HepG2 (cell line): ENCODE data around the gene CHAF1A. TPM values are rescaled to one million over a fixed set of nuclear protein-coding genes. Genes with fewer than 3 reads are reported as not detected.

Source experiments
- ATAC-seq: fragments of 200-7000 bp; cut with Tn5 transposase; 3 replicates; pipeline ENCODE4 v1.9.1; 2020; ENCODE audit warnings: mild to moderate bottlenecking, moderate library complexity
- BruUV-seq: library from RNA; stranded (reverse); fragments of 400-500 nt; replicated peaks from 2 replicates; lab custom pipeline; 2021; lab: Mats Ljungman, UMichigan
- CTCF ChIA-PET: fragments of 300-600 bp; formaldehyde crosslinking; extraction: SDS; loops from one replicate; lab custom pipeline; 2021; ENCODE audit warnings: low total read pairs, inconsistent platforms, low intra/inter-chr PET ratio; lab: Yijun Ruan, JAX
- POLR2A ChIA-PET: fragments of 350-600 bp; sonication (Branson Sonifier 250); formaldehyde crosslinking; loops from one replicate; lab custom pipeline; 2020; ENCODE audit warnings: antibody characterized with exemption, inconsistent platforms; lab: Yijun Ruan, JAX
- DNase-seq: peaks from one replicate; pipeline ENCODE4 v3.0.0-alpha.2; 2015; ENCODE audit warnings: low spot score
- FAIRE-seq: peaks from 3 replicates; lab custom pipeline; 2011; peaks lifted over from hg19 to GRCh38; lab: Jason Lieb, UNC
- H2AFZ ChIP-seq: one replicate; pipeline ENCODE4 v1.6.1; 2011; ENCODE audit warnings: low read length, inconsistent platforms
- H3K27ac ChIP-seq: fragments of 300-600 bp; 3 replicates; pipeline ENCODE4 v1.8.0; 2011; ENCODE audit warnings: mixed run types, mild to moderate bottlenecking, mixed read lengths, low read length, inconsistent platforms; ENCODE audit not compliant: insufficient read depth; ENCODE audit errors: extremely low read length
- H3K27me3 ChIP-seq, 2 experiments: fragments of 200-600 bp in 1 of 2; 2 replicates in 1 of 2; 3 replicates in 1 of 2; pipeline versions ENCODE4 v1.6.0 to v1.8.0; 2011; ENCODE audit warnings: low read length in 2 of 2, mild to moderate bottlenecking in 2 of 2, moderate library complexity in 2 of 2, inconsistent platforms in 1 of 2; ENCODE audit not compliant: insufficient read depth in 2 of 2, control insufficient read depth in 1 of 2
- H3K36me3 ChIP-seq, 2 experiments: fragments of 200-600 bp in 1 of 2; replicated peaks in 1 of 2; 2 replicates in 1 of 2; 3 replicates in 1 of 2; pipeline versions ENCODE4 v1.5.1 to v1.8.0; 2011; ENCODE audit warnings: low read length in 2 of 2, inconsistent platforms in 1 of 2; ENCODE audit not compliant: insufficient read depth in 2 of 2, control insufficient read depth in 1 of 2
- H3K4me1 ChIP-seq: 2 replicates; pipeline ENCODE4 v1.5.1; 2012; ENCODE audit warnings: low read length, inconsistent platforms; ENCODE audit not compliant: insufficient read depth
- H3K4me2 ChIP-seq: 2 replicates; pipeline ENCODE4 v1.6.0; 2011; ENCODE audit warnings: low read depth, low read length, inconsistent platforms
- H3K4me3 ChIP-seq, 3 experiments: fragments of 200-600 bp in 1 of 3; sonication (generic), shearing (Covaris generic) in 1 of 3; replicated peaks in 1 of 3; 2 replicates each; pipeline ENCODE4 v1.5.1; 2011 to 2016; ENCODE audit warnings: low read length in 3 of 3, inconsistent platforms in 2 of 3, low read depth in 2 of 3, mild to moderate bottlenecking in 2 of 3, control low read depth in 1 of 3, mixed read lengths in 1 of 3; ENCODE audit not compliant: insufficient read depth in 1 of 3
- H3K79me2 ChIP-seq: one replicate; pipeline ENCODE4 v1.6.1; 2011; ENCODE audit warnings: low read length, inconsistent platforms; ENCODE audit not compliant: insufficient read depth
- H3K9ac ChIP-seq: 2 replicates; pipeline ENCODE4 v1.6.0; 2011; ENCODE audit warnings: mild to moderate bottlenecking, low read depth, low read length, inconsistent platforms; ENCODE audit not compliant: insufficient read depth
- H3K9me3 ChIP-seq: 2 replicates; pipeline ENCODE4 v1.5.1; 2012; ENCODE audit warnings: mild to moderate bottlenecking, low read length
- H4K20me1 ChIP-seq: 2 replicates; pipeline ENCODE4 v1.6.0; 2011; ENCODE audit warnings: inconsistent platforms, mild to moderate bottlenecking, low read length, moderate library complexity; ENCODE audit not compliant: insufficient read depth
- ARNT ChIP-seq: fragments of 450-650 bp; IDR thresholded peaks from 2 replicates; pipeline ENCODE4 v1.6.1; 2017
- ASH2L ChIP-seq: fragments of 300-600, 200-600 bp; sonication (generic); IDR thresholded peaks from 2 replicates; pipeline ENCODE4 v1.7.0; 2017; ENCODE audit warnings: low read depth, mild to moderate bottlenecking, moderate library complexity, mixed read lengths, low read length; ENCODE audit not compliant: insufficient read length
- CBX2 ChIP-seq, 2 experiments: fragments of 200-600 bp in 1 of 2; sonication (generic); formaldehyde crosslinking in 1 of 2; IDR thresholded peaks; 2 replicates each; pipeline versions ENCODE4 v1.7.0 to v1.8.1; 2018 to 2022; ENCODE audit warnings: low read depth in 2 of 2, low read length in 1 of 2, mild to moderate bottlenecking in 1 of 2, missing genetic modification reagents in 1 of 2
- CBX5 ChIP-seq: sonication (generic); formaldehyde crosslinking; IDR thresholded peaks from 2 replicates; pipeline ENCODE4 v1.4.0; 2020; ENCODE audit warnings: missing genetic modification reagents, borderline replicate concordance
- CREB3 ChIP-seq: sonication (generic); formaldehyde crosslinking; IDR thresholded peaks from 2 replicates; pipeline ENCODE4 v1.5.0; 2020; ENCODE audit warnings: missing genetic modification reagents
- EZH2 ChIP-seq: conservative IDR thresholded peaks from 2 replicates; pipeline ENCODE4 v1.6.1; 2012; ENCODE audit warnings: mild to moderate bottlenecking, low read depth, low read length, moderate library complexity
- FOSL1 ChIP-seq: sonication (generic); formaldehyde crosslinking; IDR thresholded peaks from 2 replicates; pipeline ENCODE4 v1.9.0; 2021; ENCODE audit warnings: missing genetic modification reagents, borderline replicate concordance
- IRX3 ChIP-seq: sonication (generic); formaldehyde crosslinking; IDR thresholded peaks from 2 replicates; pipeline ENCODE4 v1.8.1; 2023; ENCODE audit warnings: mild to moderate bottlenecking, low read depth, missing genetic modification reagents, borderline replicate concordance
- MAFF ChIP-seq: IDR thresholded peaks from 2 replicates; pipeline ENCODE4 v1.6.1; 2011; ENCODE audit warnings: low read depth, low read length, improper control_type of control experiment
- NFE2L2 ChIP-seq: fragments of 150-350 bp; IDR thresholded peaks from 2 replicates; pipeline ENCODE4 v1.6.1; 2014; ENCODE audit warnings: low read length
- NFYB ChIP-seq: sonication (generic); formaldehyde crosslinking; IDR thresholded peaks from 2 replicates; pipeline ENCODE4 v1.4.0; 2020; ENCODE audit warnings: missing genetic modification reagents
- NFYC ChIP-seq: IDR thresholded peaks from 2 replicates; pipeline ENCODE4 v1.6.1; 2016; ENCODE audit warnings: missing genetic modification reagents, missing compliant biosample characterization
- NR2C2 ChIP-seq: sonication (generic); formaldehyde crosslinking; IDR thresholded peaks from 2 replicates; pipeline ENCODE4 v1.4.0; 2020; ENCODE audit warnings: missing genetic modification reagents, mild to moderate bottlenecking, moderate library complexity, borderline replicate concordance
- RARG ChIP-seq: sonication (generic); formaldehyde crosslinking; IDR thresholded peaks from 2 replicates; pipeline ENCODE4 v1.4.0; 2020; ENCODE audit warnings: low read depth, mild to moderate bottlenecking, missing genetic modification reagents
- RORA ChIP-seq: sonication (generic); formaldehyde crosslinking; IDR thresholded peaks from 2 replicates; pipeline ENCODE4 v1.5.0; 2020; ENCODE audit warnings: mild to moderate bottlenecking, missing genetic modification reagents, moderate library complexity
- TARDBP ChIP-seq: sonication (generic); formaldehyde crosslinking; IDR thresholded peaks from 2 replicates; pipeline ENCODE4 v1.8.0; 2022; ENCODE audit warnings: mild to moderate bottlenecking, missing genetic modification reagents
- THYN1 ChIP-seq: sonication (generic); formaldehyde crosslinking; IDR thresholded peaks from 2 replicates; pipeline ENCODE4 v1.8.1; 2023; ENCODE audit warnings: low read depth, mild to moderate bottlenecking, moderate library complexity, missing genetic modification reagents, borderline replicate concordance
- ZBTB21 ChIP-seq: sonication (generic); formaldehyde crosslinking; IDR thresholded peaks from 2 replicates; pipeline ENCODE4 v1.4.0; 2020; ENCODE audit warnings: missing genetic modification reagents
- ZNF280D ChIP-seq: sonication (generic); formaldehyde crosslinking; IDR thresholded peaks from 2 replicates; pipeline ENCODE4 v1.5.1; 2020; ENCODE audit warnings: mild to moderate bottlenecking, missing genetic modification reagents
- ZNF670 ChIP-seq: sonication (generic); formaldehyde crosslinking; IDR thresholded peaks from 2 replicates; pipeline ENCODE4 v1.8.0; 2022; ENCODE audit warnings: mild to moderate bottlenecking, missing genetic modification reagents, borderline replicate concordance
- ZNF878 ChIP-seq: sonication (generic); formaldehyde crosslinking; IDR thresholded peaks from 2 replicates; pipeline ENCODE4 v1.8.1; 2023; ENCODE audit warnings: mild to moderate bottlenecking, missing genetic modification reagents, moderate library complexity
- WGBS: methylation state at CpG from one replicate; pipeline ENCODE4 v1.1.6; 2017; ENCODE audit warnings: low lambda C conversion rate; 5-methylcytosine and 5-hydroxymethylcytosine counted together
- in situ Hi-C: cut with HindIII; loops from 2 replicates; pipeline ENCODE4 v1.10.0; 2017; ENCODE audit warnings: low pct_unique_long_range_greater_than_20kb; ENCODE audit not compliant: extremely low pct_ligation_motif_present
- intact Hi-C: fragments of 100-400 bp; cut with micrococcal nuclease; formaldehyde crosslinking; loops from one replicate; pipeline ENCODE4 v1.10.0; 2022; ENCODE audit not compliant: unreplicated experiment
- polyA plus RNA-seq, 8 experiments: library from polyadenylated mRNA; depleted of rRNA in 3 of 8; stranded (reverse) in 7 of 8; unstranded in 1 of 8; fragments of >200 nt; fragmentation: Illumina TruSeq in 4 of 8; extraction: Trizol in 4 of 8; gene quantifications; 2 replicates each; pipeline versions ENCODE4 v1.2.1 to v1.2.3, GENCODE V29; 2011 to 2016; ENCODE audit warnings: low read depth in 4 of 8, missing spikeins in 1 of 8, mixed read lengths in 1 of 8; ENCODE audit not compliant: insufficient read depth in 1 of 8
- total RNA-seq, 5 experiments: library from RNA; depleted of rRNA; stranded (reverse); fragments of >200 nt; fragmentation: Illumina TruSeq; extraction: Trizol; gene quantifications; 2 replicates each; pipeline ENCODE4 v1.2.3, GENCODE V29; 2016; ENCODE audit warnings: low read depth in 1 of 5

The CHAF1A gene
- total and polyA plus RNA-seq, 2 of the 13 experiments (the other 11 are each of a cell fraction or from before 2014, with no cell fraction given): 11.0 to 34.8 TPM

DNA sequence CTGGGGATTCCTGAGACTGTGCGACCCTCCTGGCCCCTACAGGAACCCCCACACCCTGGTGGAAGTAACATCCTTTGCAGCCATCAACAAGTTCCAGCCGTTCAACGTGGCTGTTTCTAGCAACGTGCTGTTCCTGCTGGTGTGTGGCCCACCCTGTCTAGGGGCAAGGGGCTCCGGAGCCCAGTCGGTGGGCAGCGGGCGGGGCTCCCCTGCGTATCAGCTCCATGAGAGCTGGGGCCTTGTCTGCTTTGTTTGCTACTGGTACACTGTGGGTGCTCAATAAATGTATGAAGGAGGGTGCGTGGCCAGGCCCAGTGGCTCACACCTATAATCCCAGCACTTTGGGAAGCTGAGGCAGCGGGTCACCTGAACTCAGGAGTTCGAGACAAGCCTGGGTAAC, 48.2 kb upstream of the CHAF1A start (continued):
- no peak for TF ChIP-seq ZNF878 (CRISPR knock-in tag)

DNA sequence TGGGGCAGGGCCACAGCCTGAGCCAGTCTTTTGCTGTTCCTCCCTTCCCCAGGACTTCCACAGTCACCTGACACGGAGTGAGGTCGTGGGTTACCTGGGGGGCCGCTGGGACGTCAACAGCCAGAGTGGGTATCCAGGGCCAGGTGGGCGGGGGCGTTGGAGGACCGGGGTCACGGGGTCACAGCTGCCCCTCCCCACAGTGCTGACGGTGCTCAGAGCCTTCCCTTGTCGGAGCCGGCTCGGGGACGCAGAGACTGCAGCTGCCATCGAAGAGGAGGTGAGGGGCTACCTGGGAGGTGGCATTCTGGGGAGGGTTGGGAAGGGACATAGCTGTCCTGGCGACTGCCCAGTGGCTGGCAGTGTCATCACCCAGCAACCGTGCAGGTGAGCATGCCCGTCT, 47.5 kb upstream of the CHAF1A start:
- peaks cover 4 to 11% of the 10 kb centered on the region in 2 experiments; a peak in 3 of 5 replicates for H3K36me3 ChIP-seq
- H3K9me3 ChIP-seq: no peaks in the 10 kb centered on the region
- TF ChIP-seq ASH2L (no peak), ZBTB21 (CRISPR knock-in tag) (no peak), MAFF (no peak), EZH2 (no peak), RARG (CRISPR knock-in tag) (no peak), FOSL1 (CRISPR knock-in tag) (no peak), CBX5 (CRISPR knock-in tag) (no peak), CREB3 (CRISPR knock-in tag) (no peak), IRX3 (CRISPR knock-in tag) (no peak), TARDBP (CRISPR knock-in tag) (no peak), NFE2L2 (no peak), ZNF280D (no peak), RORA (CRISPR knock-in tag) (no peak), NR2C2 (no peak), ZNF670 (CRISPR knock-in tag) (no peak), CBX2 (IDR thresholded peaks at IDR 0.05; ENCODE audit: low read depth, low read length) (no peak), CBX2 (CRISPR knock-in tag; IDR thresholded peaks at IDR 0.05; ENCODE audit: low read depth) (no peak), NFYC (no peak), ARNT (no peak), NFYB (CRISPR knock-in tag) (no peak), THYN1 (CRISPR knock-in tag) (no peak)
- in situ Hi-C loops: loop anchor here (5.0 kb wide), 1 partner anchor 88 kb away; no protein-coding TSS in a partner anchor
- no peaks in the 10 kb centered on the region for H3K79me2 ChIP-seq
- H3K27me3 ChIP-seq: no peaks in the 10 kb centered on the region
- no peak overlapping the region for H3K27ac ChIP-seq
- DNase-seq (no peak), ATAC-seq (no peak), FAIRE-seq (no peak)
- H3K4me3 ChIP-seq: no peak overlapping the region
- H2AFZ ChIP-seq: no peak overlapping the region
- intact Hi-C loops: no loop called here
- H3K4me1 ChIP-seq: no peaks in the 10 kb centered on the region
- ChIA-PET CTCF (no interaction called here), POLR2A (interaction anchor here (1.5 kb wide), 1 partner anchor 21 kb away, joined by 3 read pairs; no protein-coding TSS in a partner anchor)
- H3K9ac ChIP-seq: no peak overlapping the region
- H3K4me2 ChIP-seq: no peak overlapping the region
- no peaks in the 10 kb centered on the region for H4K20me1 ChIP-seq
- no TSS peak for BruUV-seq
- 94% methylated on average over 13 of the region's 17 CpGs for WGBS
